HepG2 (cell line): ENCODE measurements around the gene SEMA4B. TPM values are rescaled to one million over a fixed set of nuclear protein-coding genes. Genes with fewer than 3 reads are reported as not detected.

Experiments used
- AHDC1 ChIP-seq: sonication (generic); formaldehyde crosslinking; IDR thresholded peaks from 2 replicates; pipeline ENCODE4 v1.5.1; 2020; ENCODE audit warnings: mild to moderate bottlenecking, missing genetic modification reagents, borderline replicate concordance
- KIAA2018 ChIP-seq: sonication (generic); formaldehyde crosslinking; IDR thresholded peaks from 2 replicates; pipeline ENCODE4 v1.5.0; 2020; ENCODE audit warnings: mild to moderate bottlenecking, missing genetic modification reagents, borderline replicate concordance
- KLF11 ChIP-seq: IDR thresholded peaks from 2 replicates; pipeline ENCODE4 v1.6.1; 2016; ENCODE audit warnings: missing compliant biosample characterization
- KMT2B ChIP-seq: IDR thresholded peaks from 2 replicates; pipeline ENCODE4 v1.6.1; 2016; ENCODE audit warnings: missing genetic modification reagents, missing compliant biosample characterization
- NCOA1 ChIP-seq: sonication (generic); formaldehyde crosslinking; IDR thresholded peaks from 2 replicates; pipeline ENCODE4 v1.9.0; 2021; ENCODE audit warnings: missing genetic modification reagents
- PRPF4 ChIP-seq: fragments of 200-400 bp; formaldehyde crosslinking; IDR thresholded peaks from 2 replicates; pipeline ENCODE4 v1.6.1; 2016; ENCODE audit warnings: low read length, low read depth; ENCODE audit not compliant: poor library complexity, severe bottlenecking
- SRF ChIP-seq: IDR thresholded peaks from 2 replicates; pipeline ENCODE4 v1.6.1; 2011; ENCODE audit warnings: mild to moderate bottlenecking, low read depth, low read length, moderate library complexity
- ZNF333 ChIP-seq: sonication (generic); formaldehyde crosslinking; IDR thresholded peaks from 2 replicates; pipeline ENCODE4 v1.4.0; 2020; ENCODE audit warnings: mild to moderate bottlenecking, missing genetic modification reagents, borderline replicate concordance
- ZNF446 ChIP-seq: sonication (generic); formaldehyde crosslinking; IDR thresholded peaks from 2 replicates; pipeline ENCODE4 v1.5.0; 2020; ENCODE audit warnings: mild to moderate bottlenecking, missing genetic modification reagents
- ZNF674 ChIP-seq: sonication (generic); formaldehyde crosslinking; IDR thresholded peaks from 2 replicates; pipeline ENCODE4 v1.5.0; 2020; ENCODE audit warnings: low read depth, mild to moderate bottlenecking, missing genetic modification reagents
- ZNF720 ChIP-seq: sonication (generic); formaldehyde crosslinking; IDR thresholded peaks from 2 replicates; pipeline ENCODE4 v1.4.0; 2020; ENCODE audit warnings: missing genetic modification reagents
- polyA plus RNA-seq, 8 experiments: library from polyadenylated mRNA; depleted of rRNA in 3 of 8; stranded (reverse) in 7 of 8; unstranded in 1 of 8; fragments of >200 nt; fragmentation: Illumina TruSeq in 4 of 8; extraction: Trizol in 4 of 8; gene quantifications; 2 replicates each; pipeline versions ENCODE4 v1.2.1 to v1.2.3, GENCODE V29; 2011 to 2016; ENCODE audit warnings: low read depth in 4 of 8, missing spikeins in 1 of 8, mixed read lengths in 1 of 8; ENCODE audit not compliant: insufficient read depth in 1 of 8
- total RNA-seq, 5 experiments: library from RNA; depleted of rRNA; stranded (reverse); fragments of >200 nt; fragmentation: Illumina TruSeq; extraction: Trizol; gene quantifications; 2 replicates each; pipeline ENCODE4 v1.2.3, GENCODE V29; 2016; ENCODE audit warnings: low read depth in 1 of 5

Gene SEMA4B
- total and polyA plus RNA-seq, 2 of the 13 experiments (the other 11 are each of a cell fraction or from before 2014, with no cell fraction given): 2.1 to 17.0 TPM

DNA sequence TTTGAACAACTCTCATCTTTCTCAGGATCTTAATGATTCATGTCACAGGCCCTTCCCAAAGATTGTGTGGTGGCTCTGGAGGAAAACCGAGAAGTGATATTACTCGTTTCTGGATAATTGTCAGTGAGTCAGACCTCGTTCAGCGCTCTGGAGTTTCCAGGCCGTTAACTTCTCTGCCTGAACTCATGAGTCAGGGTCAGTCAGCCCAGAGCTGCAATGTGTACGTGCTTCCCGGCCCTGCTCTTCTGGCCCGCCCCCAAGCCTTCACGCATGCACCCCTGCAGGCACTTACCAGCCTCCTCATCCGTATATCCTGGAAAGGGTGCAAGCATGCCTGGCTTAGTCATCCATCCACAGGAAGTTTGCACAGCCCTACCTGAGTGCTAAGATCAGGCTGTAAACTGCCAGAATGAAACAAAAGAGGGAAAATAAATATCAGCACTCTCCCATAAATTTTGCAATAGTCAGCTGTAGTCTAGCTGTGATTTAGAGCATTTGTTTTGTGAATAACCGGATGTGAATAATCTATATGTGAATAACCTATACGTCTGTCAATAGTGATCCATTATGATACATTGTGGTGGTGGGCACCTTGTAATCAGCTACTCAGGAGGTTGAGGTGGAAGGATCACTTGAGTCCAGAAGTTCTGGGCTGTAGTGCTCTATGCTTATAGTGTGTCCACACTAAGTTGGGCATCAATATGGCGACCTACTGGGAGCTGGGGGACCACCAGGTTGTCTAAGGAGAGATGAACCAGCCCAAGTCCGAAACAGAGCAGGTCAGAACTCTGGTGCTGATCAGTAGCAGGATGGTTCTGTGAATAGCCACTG lies 35.3 kb upstream of the SEMA4B start (continued):
- TF ChIP-seq AHDC1 (peak; percentile 87; the same call in 1 of the 2 replicates), KMT2B (CRISPR knock-in tag) (0 out of 2 replicates have a peak, but pooled peaks have one; percentile 29), PRPF4 (no peak), ZNF674 (CRISPR knock-in tag) (no peak), ZNF333 (CRISPR knock-in tag) (no peak), ZNF720 (no peak), SRF (no peak), KLF11 (CRISPR knock-in tag) (no peak), NCOA1 (no peak), KIAA2018 (CRISPR knock-in tag) (no peak), ZNF446 (CRISPR knock-in tag) (no peak)
